ENCODE measurements around the gene RAB11FIP4.

RAB11FIP4 gene

GRCh38 chr17:31558748-31559583, 167.5 kb downstream of the RAB11FIP4 start:
- H3K9ac ChIP-seq (ENCODE audit: low read length), result peak overlapping the region; percentile 72
- H3K27ac ChIP-seq (ENCODE audit: low read depth, low read length), result no peak overlapping the region
- H3K4me3 ChIP-seq (ENCODE audit: low read depth, low read length), result peak overlapping the region; percentile 67

GRCh38 chr17:31559584-31560501, 168.4 kb downstream of the RAB11FIP4 start:
- Histone ChIP-seq H3K4me3 (ENCODE audit: low read depth, low read length) (peak overlapping the region; percentile 55), H3K9me3 (ENCODE audit: control insufficient read depth, insufficient read depth, low read depth, low read length) (no peaks in the 10 kb centered on the region), H3K27ac (ENCODE audit: low read depth, low read length) (no peak overlapping the region), H3K4me1 (ENCODE audit: control insufficient read depth, insufficient read depth, low read length) (peaks cover 28% of the 10 kb centered on the region), H3K36me3 (ENCODE audit: control insufficient read depth, insufficient read depth, low read length) (no peaks in the 10 kb centered on the region), H3K27me3 (ENCODE audit: control insufficient read depth, insufficient read depth, low read length) (peaks cover 26% of the 10 kb centered on the region), H3K9ac (ENCODE audit: low read length) (peak overlapping the region; percentile 72)

More at GRCh38 chr17:31558748-31559583, 167.5 kb downstream of the RAB11FIP4 start:
- H3K36me3 ChIP-seq (ENCODE audit: control insufficient read depth, insufficient read depth, low read length), result no peaks in the 10 kb centered on the region
- H3K9me3 ChIP-seq (ENCODE audit: control insufficient read depth, insufficient read depth, low read depth, low read length), result no peaks in the 10 kb centered on the region
- peaks cover 23% of the 10 kb centered on the region for H3K4me1 ChIP-seq (ENCODE audit: control insufficient read depth, insufficient read depth, low read length)
- H3K27me3 ChIP-seq (ENCODE audit: control insufficient read depth, insufficient read depth, low read length), result peaks cover 33% of the 10 kb centered on the region

GRCh38 chr17:31560616-31561235, 169.3 kb downstream of the RAB11FIP4 start:
- H3K27me3 ChIP-seq (ENCODE audit: control insufficient read depth, insufficient read depth, low read length), result peaks cover 22% of the 10 kb centered on the region
- peak overlapping the region; percentile 55 for H3K4me3 ChIP-seq (ENCODE audit: low read depth, low read length)
- H3K36me3 ChIP-seq (ENCODE audit: control insufficient read depth, insufficient read depth, low read length), result no peaks in the 10 kb centered on the region
- H3K4me1 ChIP-seq (ENCODE audit: control insufficient read depth, insufficient read depth, low read length), result peaks cover 37% of the 10 kb centered on the region
- no peaks in the 10 kb centered on the region for H3K9me3 ChIP-seq (ENCODE audit: control insufficient read depth, insufficient read depth, low read depth, low read length)
- H3K9ac ChIP-seq (ENCODE audit: low read length), result peak overlapping the region; percentile 72
- H3K27ac ChIP-seq (ENCODE audit: low read depth, low read length), result no peak overlapping the region

- H3K27me3 ChIP-seq (ENCODE audit: control insufficient read depth, insufficient read depth, low read length), result peaks cover 22% of the 10 kb centered on the region
- H3K9me3 ChIP-seq (ENCODE audit: control insufficient read depth, insufficient read depth, low read depth, low read length), result no peaks in the 10 kb centered on the region
- H3K27ac ChIP-seq (ENCODE audit: low read depth, low read length), result no peak overlapping the region
- H3K4me3 ChIP-seq (ENCODE audit: low read depth, low read length), result peak overlapping the region; percentile 8
- H3K9ac ChIP-seq (ENCODE audit: low read length), result peak overlapping the region; percentile 12
- H3K36me3 ChIP-seq (ENCODE audit: control insufficient read depth, insufficient read depth, low read length), result no peaks in the 10 kb centered on the region
- peaks cover 38% of the 10 kb centered on the region for H3K4me1 ChIP-seq (ENCODE audit: control insufficient read depth, insufficient read depth, low read length)
Measured at GRCh38 chr17:31561469-31562375, 170.2 kb downstream of the RAB11FIP4 start.

GRCh38 chr17:31562376-31562840, 170.9 kb downstream of the RAB11FIP4 start:
- Histone ChIP-seq H3K27me3 (ENCODE audit: control insufficient read depth, insufficient read depth, low read length) (peaks cover 22% of the 10 kb centered on the region), H3K4me3 (ENCODE audit: low read depth, low read length) (no peak overlapping the region), H3K4me1 (ENCODE audit: control insufficient read depth, insufficient read depth, low read length) (peaks cover 38% of the 10 kb centered on the region), H3K9me3 (ENCODE audit: control insufficient read depth, insufficient read depth, low read depth, low read length) (no peaks in the 10 kb centered on the region), H3K36me3 (ENCODE audit: control insufficient read depth, insufficient read depth, low read length) (no peaks in the 10 kb centered on the region), H3K9ac (ENCODE audit: low read length) (no peak overlapping the region), H3K27ac (ENCODE audit: low read depth, low read length) (no peak overlapping the region)

GRCh38 chr17:31564291-31564690, 172.8 kb downstream of the RAB11FIP4 start:
- H3K4me3 ChIP-seq (ENCODE audit: low read depth, low read length), result no peak overlapping the region
- H3K36me3 ChIP-seq (ENCODE audit: control insufficient read depth, insufficient read depth, low read length), result no peaks in the 10 kb centered on the region
- H3K9me3 ChIP-seq (ENCODE audit: control insufficient read depth, insufficient read depth, low read depth, low read length), result no peaks in the 10 kb centered on the region
- no peak overlapping the region for H3K27ac ChIP-seq (ENCODE audit: low read depth, low read length)
- peaks cover 14% of the 10 kb centered on the region for H3K27me3 ChIP-seq (ENCODE audit: control insufficient read depth, insufficient read depth, low read length)
- peaks cover 38% of the 10 kb centered on the region for H3K4me1 ChIP-seq (ENCODE audit: control insufficient read depth, insufficient read depth, low read length)
- H3K9ac ChIP-seq (ENCODE audit: low read length), result no peak overlapping the region

- Histone ChIP-seq H3K9me3 (ENCODE audit: control insufficient read depth, insufficient read depth, low read depth, low read length) (no peaks in the 10 kb centered on the region), H3K9ac (ENCODE audit: low read length) (no peak overlapping the region), H3K27me3 (ENCODE audit: control insufficient read depth, insufficient read depth, low read length) (peaks cover 8% of the 10 kb centered on the region), H3K36me3 (ENCODE audit: control insufficient read depth, insufficient read depth, low read length) (no peaks in the 10 kb centered on the region), H3K27ac (ENCODE audit: low read depth, low read length) (no peak overlapping the region), H3K4me1 (ENCODE audit: control insufficient read depth, insufficient read depth, low read length) (peaks cover 38% of the 10 kb centered on the region), H3K4me3 (ENCODE audit: low read depth, low read length) (no peak overlapping the region)
Measured at GRCh38 chr17:31564883-31565301, 173.4 kb downstream of the RAB11FIP4 start.

- Histone ChIP-seq H3K27me3 (ENCODE audit: control insufficient read depth, insufficient read depth, low read length) (peaks cover under 1% of the 10 kb centered on the region; the same call in 1 of the 2 replicates), H3K36me3 (ENCODE audit: control insufficient read depth, insufficient read depth, low read length) (no peaks in the 10 kb centered on the region), H3K9ac (ENCODE audit: low read length) (no peak overlapping the region), H3K9me3 (ENCODE audit: control insufficient read depth, insufficient read depth, low read depth, low read length) (no peaks in the 10 kb centered on the region), H3K4me3 (ENCODE audit: low read depth, low read length) (no peak overlapping the region), H3K27ac (ENCODE audit: low read depth, low read length) (no peak overlapping the region), H3K4me1 (ENCODE audit: control insufficient read depth, insufficient read depth, low read length) (peaks cover 33% of the 10 kb centered on the region)
Measured at GRCh38 chr17:31565652-31566051, 174.2 kb downstream of the RAB11FIP4 start.

GRCh38 chr17:31566247-31566991, 174.9 kb downstream of the RAB11FIP4 start:
- H3K4me1 ChIP-seq (ENCODE audit: control insufficient read depth, insufficient read depth, low read length), result peaks cover 26% of the 10 kb centered on the region
- no peaks in the 10 kb centered on the region for H3K9me3 ChIP-seq (ENCODE audit: control insufficient read depth, insufficient read depth, low read depth, low read length)
- no peaks in the 10 kb centered on the region for H3K36me3 ChIP-seq (ENCODE audit: control insufficient read depth, insufficient read depth, low read length)
- no peak overlapping the region for H3K9ac ChIP-seq (ENCODE audit: low read length)
- H3K27ac ChIP-seq (ENCODE audit: low read depth, low read length), result no peak overlapping the region
- no peak overlapping the region for H3K4me3 ChIP-seq (ENCODE audit: low read depth, low read length)
- no peaks in the 10 kb centered on the region for H3K27me3 ChIP-seq (ENCODE audit: control insufficient read depth, insufficient read depth, low read length)
